ENCODE results near the gene SLC39A5. TPM values are rescaled to one million over a fixed set of nuclear protein-coding genes. Genes with fewer than 3 reads are reported as not detected.

The SLC39A5 gene
- total RNA-seq, 1 donor from 2014 or later = not detected

DNA sequence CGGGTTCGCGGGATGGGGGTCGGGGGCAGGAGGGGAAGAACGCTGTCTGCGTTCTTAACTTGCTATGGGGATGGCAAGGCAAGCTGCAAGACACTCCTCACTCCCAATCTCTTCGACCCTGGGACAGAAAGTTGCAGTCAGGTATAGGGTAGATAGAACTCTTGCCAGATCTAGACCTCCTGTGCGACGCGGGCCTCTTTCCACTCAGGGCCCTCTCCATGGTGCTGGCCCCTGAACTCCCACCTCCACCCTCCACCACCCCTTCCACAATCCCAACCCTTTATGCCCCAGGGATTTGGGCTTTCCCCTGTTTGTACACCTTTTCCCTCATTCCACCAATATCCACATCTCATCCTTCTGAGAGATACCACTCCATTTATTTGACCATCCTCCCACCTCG is 4.9 kb upstream of the SLC39A5 start:
- Mint-ChIP-seq H3K36me3 (ENCODE audit: unreplicated experiment) (peaks cover 4% of the 10 kb centered on the region), H3K9me3 (ENCODE audit: unreplicated experiment) (no peaks in the 10 kb centered on the region), H3K27ac (ENCODE audit: unreplicated experiment) (peak overlapping the region; percentile 63), H3K4me1 (ENCODE audit: unreplicated experiment) (peaks cover 35% of the 10 kb centered on the region), H3K4me3 (ENCODE audit: unreplicated experiment) (peak overlapping the region; percentile 83), H3K27me3 (ENCODE audit: unreplicated experiment) (no peaks in the 10 kb centered on the region)
- TF ChIP-seq CTCF (IDR thresholded peaks at IDR 0.05) = no peak
- DNase-seq (ENCODE audit: extremely low spot score, unreplicated experiment) = no peak

GRCh38 chr12:56229082-56229481 is 769 bp upstream of the SLC39A5 start:
- DNase-seq (ENCODE audit: extremely low spot score, unreplicated experiment) = no peak
- Mint-ChIP-seq H3K4me1 (ENCODE audit: unreplicated experiment) (peaks cover 15% of the 10 kb centered on the region), H3K27me3 (ENCODE audit: unreplicated experiment) (no peaks in the 10 kb centered on the region), H3K4me3 (ENCODE audit: unreplicated experiment) (no peak overlapping the region), H3K9me3 (ENCODE audit: unreplicated experiment) (no peaks in the 10 kb centered on the region), H3K27ac (ENCODE audit: unreplicated experiment) (no peak overlapping the region), H3K36me3 (ENCODE audit: unreplicated experiment) (peaks cover 4% of the 10 kb centered on the region)
- TF ChIP-seq CTCF (IDR thresholded peaks at IDR 0.05) = no peak

- no peak overlapping the region for H3K27ac Mint-ChIP-seq (ENCODE audit: unreplicated experiment)
- H3K4me1 Mint-ChIP-seq (ENCODE audit: unreplicated experiment) = peaks cover 3% of the 10 kb centered on the region
- H3K9me3 Mint-ChIP-seq (ENCODE audit: unreplicated experiment) = no peaks in the 10 kb centered on the region
- no peak overlapping the region for H3K4me3 Mint-ChIP-seq (ENCODE audit: unreplicated experiment)
- no peak for TF ChIP-seq CTCF (IDR thresholded peaks at IDR 0.05)
- peaks cover 4% of the 10 kb centered on the region for H3K36me3 Mint-ChIP-seq (ENCODE audit: unreplicated experiment)
- H3K27me3 Mint-ChIP-seq (ENCODE audit: unreplicated experiment) = no peaks in the 10 kb centered on the region
- no peak for DNase-seq (ENCODE audit: extremely low spot score, unreplicated experiment)
Observed at GRCh38 chr12:56230432-56231183, 757 bp downstream of the SLC39A5 start.

DNA sequence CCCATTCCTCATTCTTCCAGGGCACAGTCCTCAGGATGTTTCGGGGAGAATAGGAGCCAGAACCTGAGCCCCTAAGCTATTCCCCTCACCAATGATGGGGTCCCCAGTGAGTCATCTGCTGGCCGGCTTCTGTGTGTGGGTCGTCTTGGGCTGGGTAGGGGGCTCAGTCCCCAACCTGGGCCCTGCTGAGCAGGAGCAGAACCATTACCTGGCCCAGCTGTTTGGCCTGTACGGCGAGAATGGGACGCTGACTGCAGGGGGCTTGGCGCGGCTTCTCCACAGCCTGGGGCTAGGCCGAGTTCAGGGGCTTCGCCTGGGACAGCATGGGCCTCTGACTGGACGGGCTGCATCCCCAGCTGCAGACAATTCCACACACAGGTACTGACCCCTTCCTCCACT is 1.3 kb downstream of the SLC39A5 start:
- no peak for DNase-seq (ENCODE audit: extremely low spot score, unreplicated experiment)
- Mint-ChIP-seq H3K27me3 (ENCODE audit: unreplicated experiment) (no peaks in the 10 kb centered on the region), H3K27ac (ENCODE audit: unreplicated experiment) (no peak overlapping the region), H3K36me3 (ENCODE audit: unreplicated experiment) (peaks cover 3% of the 10 kb centered on the region), H3K4me3 (ENCODE audit: unreplicated experiment) (no peak overlapping the region), H3K4me1 (ENCODE audit: unreplicated experiment) (peaks cover 2% of the 10 kb centered on the region), H3K9me3 (ENCODE audit: unreplicated experiment) (no peaks in the 10 kb centered on the region)
- no peak for TF ChIP-seq CTCF (IDR thresholded peaks at IDR 0.05)

DNA sequence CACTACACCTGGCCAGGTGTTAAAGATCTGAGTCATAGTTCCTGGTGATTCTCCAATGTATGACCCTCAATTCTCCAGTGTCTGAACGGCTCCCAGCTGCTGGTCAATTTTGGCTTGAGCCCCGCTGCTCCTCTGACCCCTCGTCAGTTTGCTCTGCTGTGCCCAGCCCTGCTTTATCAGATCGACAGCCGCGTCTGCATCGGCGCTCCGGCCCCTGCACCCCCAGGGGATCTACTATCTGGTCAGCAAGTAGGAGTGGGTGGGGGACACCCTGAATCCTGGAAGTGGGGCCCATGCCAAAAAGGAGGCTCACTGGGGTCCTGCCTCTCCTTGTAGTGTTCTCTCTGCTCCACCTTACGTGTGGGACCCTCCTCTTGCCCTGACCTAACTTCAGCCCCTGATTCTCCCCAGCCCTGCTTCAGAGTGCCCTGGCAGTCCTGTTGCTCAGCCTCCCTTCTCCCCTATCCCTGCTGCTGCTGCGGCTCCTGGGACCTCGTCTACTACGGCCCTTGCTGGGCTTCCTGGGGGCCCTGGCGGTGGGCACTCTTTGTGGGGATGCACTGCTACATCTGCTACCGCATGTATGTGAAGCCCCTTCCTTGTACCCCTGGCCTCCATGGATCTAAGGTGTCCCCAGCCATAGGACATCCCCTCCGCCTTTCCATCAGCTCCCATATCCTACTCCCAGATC is 5.0 kb downstream of the SLC39A5 start:
- Mint-ChIP-seq H3K27me3 (ENCODE audit: unreplicated experiment) (no peaks in the 10 kb centered on the region), H3K27ac (ENCODE audit: unreplicated experiment) (no peak overlapping the region), H3K4me3 (ENCODE audit: unreplicated experiment) (no peak overlapping the region), H3K4me1 (ENCODE audit: unreplicated experiment) (peaks cover 2% of the 10 kb centered on the region), H3K36me3 (ENCODE audit: unreplicated experiment) (peaks cover 3% of the 10 kb centered on the region), H3K9me3 (ENCODE audit: unreplicated experiment) (no peaks in the 10 kb centered on the region)
- TF ChIP-seq CTCF (IDR thresholded peaks at IDR 0.05) = no peak
- DNase-seq (ENCODE audit: extremely low spot score, unreplicated experiment) = no peak

Data from osteocyte (in vitro differentiated cells).